Measurements from ENCODE around the gene VWF.
A peak's percentile ranks its signal among the peaks of the same experiment; 100 is the strongest.

Gene VWF

GRCh38 chr12:6071589-6071988 lies 52.9 kb downstream of the VWF start:
- no peak for DNase-seq (ENCODE audit: low read depth)

GRCh38 chr12:6070472-6071257 lies 53.8 kb downstream of the VWF start:
- no peak overlapping the region for H3K4me3 ChIP-seq (ENCODE audit: low read depth, low read length)
- no peak for DNase-seq (ENCODE audit: low read depth)
- TF ChIP-seq CTCF (IDR thresholded peaks at IDR 0.05; ENCODE audit: low read depth, low read length) (no peak), POLR2A (IDR thresholded peaks at IDR 0.05; ENCODE audit: extremely low read depth, insufficient read length) (no peak)

More at GRCh38 chr12:6071589-6071988, 52.9 kb downstream of the VWF start:
- H3K4me3 ChIP-seq (ENCODE audit: low read depth, low read length) = no peak overlapping the region
- no peak for TF ChIP-seq POLR2A (IDR thresholded peaks at IDR 0.05; ENCODE audit: extremely low read depth, insufficient read length)
- no peak for TF ChIP-seq MAX (IDR thresholded peaks at IDR 0.05; ENCODE audit: low read depth, low read length)
- TF ChIP-seq CTCF (IDR thresholded peaks at IDR 0.05; ENCODE audit: low read depth, low read length) = no peak
- no peak for TF ChIP-seq MYC (IDR thresholded peaks at IDR 0.05; ENCODE audit: low read depth, low read length)

GRCh38 chr12:6069437-6070093 lies 54.9 kb downstream of the VWF start:
- DNase-seq (ENCODE audit: low read depth) = peak; percentile 45
- H3K4me3 ChIP-seq (ENCODE audit: low read depth, low read length) = no peak overlapping the region
- TF ChIP-seq MYC (IDR thresholded peaks at IDR 0.05; ENCODE audit: low read depth, low read length) = no peak
- no peak for TF ChIP-seq CTCF (IDR thresholded peaks at IDR 0.05; ENCODE audit: low read depth, low read length)
- TF ChIP-seq MAX (IDR thresholded peaks at IDR 0.05; ENCODE audit: low read depth, low read length) = no peak
- TF ChIP-seq POLR2A (IDR thresholded peaks at IDR 0.05; ENCODE audit: extremely low read depth, insufficient read length) = no peak

- no peak for DNase-seq (ENCODE audit: low read depth)
Observed at GRCh38 chr12:6068227-6068626, 56.2 kb downstream of the VWF start.

More at GRCh38 chr12:6068227-6068626, 56.2 kb downstream of the VWF start:
- H3K4me3 ChIP-seq (ENCODE audit: low read depth, low read length) = no peak overlapping the region
- TF ChIP-seq MYC (IDR thresholded peaks at IDR 0.05; ENCODE audit: low read depth, low read length) (no peak), POLR2A (IDR thresholded peaks at IDR 0.05; ENCODE audit: extremely low read depth, insufficient read length) (no peak), CTCF (IDR thresholded peaks at IDR 0.05; ENCODE audit: low read depth, low read length) (no peak), MAX (IDR thresholded peaks at IDR 0.05; ENCODE audit: low read depth, low read length) (no peak)

Data from NB4 (cell line).